ENCODE data around the gene LSM7.
"Not testable (repeated sequence)": the region's sequence is repeated elsewhere in the genome, so short reads cannot be mapped to it uniquely, and the experiment has no call there.

Gene LSM7

GRCh38 chr19:2282062-2282861, 46.1 kb downstream of the LSM7 start, which contains the start of gene PEAK3:
Gene PEAK3, minus strand, starts transcription at chr19:2282175. Its CDS starts 1,244 bp downstream, at chr19:2280931.
- peak in 33 of 51 donors; percentile 19 to 65 (median 34) for DNase-seq

DNA sequence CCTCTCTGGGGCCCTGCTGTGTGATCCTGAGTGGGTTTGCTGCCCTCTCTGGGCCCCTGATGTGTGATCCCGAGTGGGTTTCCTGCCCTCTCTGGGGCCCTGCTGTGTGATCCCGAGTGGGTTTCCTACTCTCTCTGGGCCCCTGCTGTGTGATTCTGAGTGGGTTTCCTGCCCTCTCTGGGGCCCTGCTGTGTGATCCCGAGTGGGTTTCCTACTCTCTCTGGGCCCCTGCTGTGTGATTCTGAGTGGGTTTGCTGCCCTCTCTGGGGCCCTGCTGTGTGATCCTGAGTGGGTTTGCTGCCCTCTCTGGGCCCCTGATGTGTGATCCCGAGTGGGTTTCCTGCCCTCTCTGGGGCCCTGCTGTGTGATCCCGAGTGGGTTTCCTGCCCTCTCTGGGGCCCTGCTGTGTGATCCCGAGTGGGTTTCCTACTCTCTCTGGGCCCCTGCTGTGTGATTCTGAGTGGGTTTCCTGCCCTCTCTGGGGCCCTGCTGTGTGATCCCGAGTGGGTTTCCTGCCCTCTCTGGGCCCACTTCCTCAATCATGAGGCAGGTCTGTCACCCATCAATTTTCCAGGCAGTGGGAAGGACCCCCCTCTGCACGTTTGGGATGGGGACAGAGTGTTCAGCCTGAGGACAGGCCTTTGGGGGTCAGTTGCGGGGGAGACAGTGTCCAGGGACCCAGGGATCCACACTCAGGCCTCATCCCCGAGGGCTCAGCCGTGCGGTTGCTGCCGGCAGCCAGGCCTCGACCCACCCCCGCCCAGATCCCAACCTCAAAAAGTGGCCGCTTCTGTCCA, 46.9 kb downstream of the LSM7 start:
- DNase-seq = not testable (repeated sequence)

DNA sequence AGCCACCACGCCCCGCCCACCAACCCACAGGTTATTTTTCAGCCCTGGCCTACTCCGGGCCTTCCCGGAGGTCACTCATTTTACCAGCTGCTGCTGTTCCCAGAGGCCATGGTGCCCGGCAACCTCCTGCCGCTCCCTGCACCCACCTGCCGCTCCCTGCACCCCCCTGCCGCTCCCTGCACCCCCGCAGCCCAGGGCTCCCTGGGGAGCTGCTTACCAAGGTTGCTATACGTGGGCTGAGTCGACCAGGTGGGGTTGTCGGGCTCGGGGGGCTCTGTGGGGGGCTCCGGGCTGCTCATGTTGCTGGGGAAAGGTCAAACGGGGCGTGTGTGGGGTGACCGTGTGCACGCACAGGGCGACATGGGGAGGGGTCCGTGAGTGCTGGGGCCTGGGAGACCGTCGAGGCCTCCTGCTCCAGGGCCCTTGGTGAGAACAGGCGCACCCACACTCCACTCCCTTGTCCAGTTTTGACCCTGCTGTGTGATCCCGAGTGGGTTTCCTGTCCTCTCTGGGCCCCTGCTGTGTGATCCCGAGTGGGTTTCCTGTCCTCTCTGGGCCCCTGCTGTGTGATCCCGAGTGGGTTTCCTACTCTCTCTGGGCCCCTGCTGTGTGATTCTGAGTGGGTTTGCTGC, 47.6 kb downstream of the LSM7 start:
- DNase-seq = no peak

- DNase-seq = no peak
Measured at GRCh38 chr19:2278459-2279158, 49.8 kb downstream of the LSM7 start.

DNA sequence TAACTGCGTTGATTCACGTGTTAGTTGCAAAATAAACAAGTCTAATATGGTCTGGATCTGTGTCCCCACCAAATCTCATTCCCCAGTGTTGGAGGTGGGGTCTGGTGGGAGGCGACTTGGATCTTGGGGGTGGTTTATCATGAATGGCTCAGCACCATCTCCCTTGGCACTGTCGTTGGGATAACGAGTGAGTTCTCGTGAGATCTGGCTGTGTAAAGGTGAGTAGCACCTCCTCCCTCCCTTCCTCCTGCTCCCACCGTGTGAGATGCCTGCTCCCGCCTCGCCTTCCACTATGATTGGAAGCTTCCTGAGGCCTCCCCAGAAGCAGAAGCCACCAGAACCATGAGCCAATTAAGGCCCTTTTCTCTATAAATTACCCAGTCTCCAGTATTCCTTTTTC, 51.2 kb downstream of the LSM7 start:
- DNase-seq = no peak

- DNase-seq = no peak
Measured at GRCh38 chr19:2276429-2276986, 51.9 kb downstream of the LSM7 start.

DNA sequence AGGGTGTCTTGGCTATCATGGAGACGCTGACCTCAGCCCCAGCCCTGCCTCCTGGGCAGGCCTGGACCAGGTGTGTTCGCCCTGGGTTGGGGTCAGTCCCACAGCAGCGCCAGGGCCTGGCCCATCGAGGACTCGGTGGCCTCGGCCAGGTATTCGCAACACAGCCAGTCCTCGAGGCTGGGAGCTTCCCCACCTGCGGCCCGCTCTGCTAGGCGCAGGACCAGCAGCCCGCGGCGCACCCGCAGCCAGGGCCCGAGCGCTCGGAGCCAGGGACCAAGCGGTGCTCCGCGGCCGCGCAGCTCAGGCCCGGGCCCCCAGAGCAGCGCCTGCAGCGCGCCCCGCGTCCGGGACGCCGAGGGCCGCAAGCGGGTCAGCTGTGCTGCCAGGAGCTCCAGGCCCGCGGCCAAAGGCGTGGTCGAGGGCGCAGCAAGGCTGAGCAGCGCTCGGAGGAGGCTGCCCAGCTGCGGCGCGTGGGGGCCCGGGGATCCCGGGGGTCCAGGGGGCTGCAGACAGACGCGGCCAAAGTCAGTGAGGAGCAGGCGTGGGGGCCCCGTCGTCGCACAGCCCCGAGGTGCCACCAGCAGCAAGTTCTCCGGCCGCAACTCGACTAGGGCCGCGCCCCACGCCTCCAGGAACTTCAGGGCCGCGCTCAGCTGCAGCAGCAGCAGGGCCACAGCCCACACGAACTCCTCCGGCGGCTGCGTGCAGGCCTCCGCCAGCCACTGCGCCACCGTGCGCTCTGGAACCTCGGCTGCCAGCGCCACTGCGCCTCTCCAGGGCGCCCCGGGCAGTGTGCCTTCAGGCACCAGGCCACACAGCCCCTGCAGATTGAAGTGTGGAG, 52.6 kb downstream of the LSM7 start:
- peak in 3 of 51 donors; percentile 10 to 27 (median 21) for DNase-seq

DNA sequence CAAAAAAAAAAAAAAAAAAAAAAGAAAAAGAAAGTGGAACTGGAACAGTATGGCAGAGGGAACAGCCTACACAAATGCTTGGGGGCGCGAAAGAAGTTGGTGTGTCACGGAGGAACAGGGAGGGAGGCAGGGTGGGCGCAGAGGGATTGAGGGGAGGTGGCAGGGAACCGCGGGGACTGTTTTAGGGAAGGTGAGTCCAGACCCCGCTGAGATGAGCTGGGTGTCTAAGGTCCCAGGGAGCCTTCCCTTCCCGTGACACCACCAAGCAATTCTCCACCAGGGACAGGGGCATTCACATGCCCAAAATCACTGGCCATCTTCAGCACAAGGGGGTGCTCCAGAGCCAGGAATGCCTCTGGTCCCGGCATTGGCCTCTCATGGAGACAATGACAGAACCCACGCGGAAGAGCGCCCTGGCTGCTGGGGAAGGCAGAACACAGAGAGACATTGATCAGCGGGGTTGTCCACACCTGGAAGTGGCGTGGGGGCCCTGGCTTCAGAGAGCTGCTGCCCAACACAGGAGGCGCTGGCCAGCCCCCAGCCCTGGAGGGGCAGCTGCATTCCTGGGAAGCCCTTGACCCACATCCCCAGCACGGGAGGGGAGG, 53.4 kb downstream of the LSM7 start:
- peak in 46 of 51 donors; percentile 15 to 78 (median 49) for DNase-seq

GRCh38 chr19:2274185-2274711, 54.1 kb downstream of the LSM7 start:
- DNase-seq = no peak

DNA sequence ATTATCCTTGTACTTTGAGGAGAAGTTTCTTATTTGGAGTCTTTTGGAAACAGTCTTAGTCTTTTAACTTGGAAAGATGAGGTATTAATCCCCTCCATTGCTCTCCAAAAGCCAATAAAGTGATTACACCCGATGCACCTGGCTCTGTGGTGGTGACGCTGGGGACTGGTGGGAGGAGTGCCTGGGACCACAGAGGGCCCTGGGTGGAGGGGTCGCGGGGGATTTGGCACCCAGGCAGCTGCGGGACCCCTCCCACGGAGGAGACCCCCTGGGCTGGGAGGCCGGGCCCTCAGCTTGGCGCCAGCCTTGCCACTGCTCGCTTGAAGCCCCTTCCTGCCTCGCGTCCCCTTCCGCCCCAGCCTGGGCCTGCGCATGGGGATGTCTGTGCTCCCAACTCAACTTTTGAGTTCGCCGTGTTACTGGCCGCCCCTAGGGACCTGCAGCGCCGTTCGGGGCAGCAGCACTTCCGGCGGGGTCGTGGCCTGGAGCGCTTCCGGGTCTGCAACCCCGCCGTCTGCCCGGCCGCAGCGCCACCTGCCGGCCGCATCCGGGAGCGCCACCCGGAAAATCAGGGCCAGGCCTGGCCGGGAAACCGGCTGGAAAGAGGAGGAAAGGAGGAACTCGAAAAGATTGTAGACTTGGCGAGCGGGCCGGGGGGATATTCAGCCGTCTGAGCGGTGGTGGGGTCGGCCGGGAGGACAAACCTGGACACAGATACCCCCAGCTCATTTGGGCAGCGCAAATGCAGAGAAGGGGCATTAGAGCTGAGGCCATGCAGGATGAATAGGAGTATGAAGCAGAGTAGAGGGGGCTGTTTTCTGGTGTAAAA, 54.8 kb downstream of the LSM7 start:
- peak in 44 of 51 donors; percentile 9 to 79 (median 38) for DNase-seq
